Osteoblast (primary cell): Measurements from ENCODE around the gene VEGFA. TPM values are rescaled to one million over a fixed set of nuclear protein-coding genes. Genes with fewer than 3 reads are reported as not detected.

Experiments used
- DNase-seq: peaks from one replicate; pipeline ENCODE4 v3.0.0; 2011; ENCODE audit warnings: low spot score, mixed read lengths; ENCODE audit not compliant: insufficient read length; ENCODE audit errors: missing footprints
- H2AFZ ChIP-seq: 2 replicates; pipeline ENCODE4 v1.6.0; 2011; ENCODE audit warnings: mild to moderate bottlenecking, low read length
- H3K27ac ChIP-seq: 2 replicates; pipeline ENCODE4 v1.5.1; 2011; ENCODE audit warnings: mild to moderate bottlenecking, low read depth, low read length, moderate library complexity
- H3K27me3 ChIP-seq: 2 replicates; pipeline ENCODE4 v1.6.0; 2012; ENCODE audit warnings: mild to moderate bottlenecking, control low read depth, inconsistent platforms, low read length, moderate library complexity; ENCODE audit not compliant: insufficient read depth
- H3K36me3 ChIP-seq: 2 replicates; pipeline ENCODE4 v1.5.1; 2011; ENCODE audit warnings: mild to moderate bottlenecking, low read length, control low read depth, moderate library complexity; ENCODE audit not compliant: insufficient read depth
- H3K4me1 ChIP-seq: 2 replicates; pipeline ENCODE4 v1.5.1; 2011; ENCODE audit warnings: mild to moderate bottlenecking, low read length, control low read depth, moderate library complexity; ENCODE audit not compliant: insufficient read depth
- H3K4me2 ChIP-seq: 2 replicates; pipeline ENCODE4 v1.6.0; 2011; ENCODE audit warnings: mild to moderate bottlenecking, low read length; ENCODE audit not compliant: insufficient read depth
- H3K4me3 ChIP-seq: fragments of 200-600 bp; sonication (generic); 3 replicates; pipeline ENCODE4 v1.5.1; 2012; ENCODE audit warnings: mild to moderate bottlenecking, low read length, inconsistent platforms; ENCODE audit not compliant: insufficient read depth
- H3K79me2 ChIP-seq: 2 replicates; pipeline ENCODE4 v1.6.0; 2012; ENCODE audit warnings: mild to moderate bottlenecking, low read length, control low read depth, inconsistent platforms; ENCODE audit not compliant: insufficient read depth
- H3K9me3 ChIP-seq: 2 replicates; pipeline ENCODE4 v1.5.1; 2011; ENCODE audit warnings: low read depth, low read length, control low read depth
- H4K20me1 ChIP-seq: 2 replicates; pipeline ENCODE4 v1.6.0; 2012; ENCODE audit warnings: mild to moderate bottlenecking, low read length, control low read depth; ENCODE audit not compliant: insufficient read depth
- CTCF ChIP-seq: IDR thresholded peaks from 2 replicates; pipeline ENCODE4 v1.5.1; 2011; ENCODE audit warnings: mild to moderate bottlenecking, low read depth, low read length, moderate library complexity; ENCODE audit errors: extremely low read depth
- total RNA-seq: library from RNA; depleted of rRNA; stranded (reverse); fragments of >200 nt; gene quantifications from 2 replicates; pipeline ENCODE4 v1.2.3, GENCODE V29; 2012

VEGFA gene
- total RNA-seq, 1 donor, result 193 TPM

GRCh38 chr6:43724354-43724753 lies 45.7 kb upstream of the VEGFA start:
- no peak for TF ChIP-seq CTCF
- peaks cover 24% of the 10 kb centered on the region for H3K4me1 ChIP-seq
- no peaks in the 10 kb centered on the region for H3K27me3 ChIP-seq
- H3K36me3 ChIP-seq, result no peaks in the 10 kb centered on the region
- no peaks in the 10 kb centered on the region for H3K79me2 ChIP-seq
- no peaks in the 10 kb centered on the region for H3K9me3 ChIP-seq
- H3K4me2 ChIP-seq, result peak overlapping the region; percentile 60
- H2AFZ ChIP-seq, result peak overlapping the region; percentile 60
- H3K27ac ChIP-seq, result peak overlapping the region; percentile 44
- DNase-seq, result peak; percentile 63
- H3K4me3 ChIP-seq, result no peak overlapping the region
- no peaks in the 10 kb centered on the region for H4K20me1 ChIP-seq

- H3K27ac ChIP-seq, result peak overlapping the region; percentile 46
- no peaks in the 10 kb centered on the region for H3K9me3 ChIP-seq
- no peaks in the 10 kb centered on the region for H3K27me3 ChIP-seq
- H3K79me2 ChIP-seq, result no peaks in the 10 kb centered on the region
- peak overlapping the region; percentile 60 for H3K4me2 ChIP-seq
- H3K4me3 ChIP-seq, result peak overlapping the region; percentile 13
- TF ChIP-seq CTCF, result no peak
- no peaks in the 10 kb centered on the region for H3K36me3 ChIP-seq
- peak overlapping the region; percentile 60 for H2AFZ ChIP-seq
- no peaks in the 10 kb centered on the region for H4K20me1 ChIP-seq
- peaks cover 24% of the 10 kb centered on the region for H3K4me1 ChIP-seq
- peak; percentile 95 for DNase-seq
Observed at GRCh38 chr6:43724914-43725642, 44.9 kb upstream of the VEGFA start.

- no peak overlapping the region for H2AFZ ChIP-seq
- H3K9me3 ChIP-seq, result no peaks in the 10 kb centered on the region
- no peaks in the 10 kb centered on the region for H3K79me2 ChIP-seq
- no peak for TF ChIP-seq CTCF
- no peaks in the 10 kb centered on the region for H3K36me3 ChIP-seq
- H3K27ac ChIP-seq, result peak overlapping the region; percentile 46
- H3K27me3 ChIP-seq, result no peaks in the 10 kb centered on the region
- peaks cover 24% of the 10 kb centered on the region for H3K4me1 ChIP-seq
- peak overlapping the region; percentile 60 for H3K4me2 ChIP-seq
- no peak overlapping the region for H3K4me3 ChIP-seq
- peak; percentile 62 for DNase-seq
- H4K20me1 ChIP-seq, result no peaks in the 10 kb centered on the region
Observed at GRCh38 chr6:43725643-43726580, 44.1 kb upstream of the VEGFA start.

- no peak for DNase-seq
- no peak overlapping the region for H2AFZ ChIP-seq
- H3K4me3 ChIP-seq, result no peak overlapping the region
- H3K4me1 ChIP-seq, result peaks cover 24% of the 10 kb centered on the region
- H3K27me3 ChIP-seq, result no peaks in the 10 kb centered on the region
- H3K4me2 ChIP-seq, result no peak overlapping the region
- no peak for TF ChIP-seq CTCF
- no peaks in the 10 kb centered on the region for H4K20me1 ChIP-seq
- no peak overlapping the region for H3K27ac ChIP-seq
- H3K79me2 ChIP-seq, result no peaks in the 10 kb centered on the region
- H3K36me3 ChIP-seq, result no peaks in the 10 kb centered on the region
- H3K9me3 ChIP-seq, result no peaks in the 10 kb centered on the region
Observed at GRCh38 chr6:43727634-43728033, 42.4 kb upstream of the VEGFA start.
